ENCODE results near the gene SHPK.
"Not testable (repeated sequence)": the region's sequence is repeated elsewhere in the genome, so short reads cannot be mapped to it uniquely, and the experiment has no call there.

The SHPK gene

DNA sequence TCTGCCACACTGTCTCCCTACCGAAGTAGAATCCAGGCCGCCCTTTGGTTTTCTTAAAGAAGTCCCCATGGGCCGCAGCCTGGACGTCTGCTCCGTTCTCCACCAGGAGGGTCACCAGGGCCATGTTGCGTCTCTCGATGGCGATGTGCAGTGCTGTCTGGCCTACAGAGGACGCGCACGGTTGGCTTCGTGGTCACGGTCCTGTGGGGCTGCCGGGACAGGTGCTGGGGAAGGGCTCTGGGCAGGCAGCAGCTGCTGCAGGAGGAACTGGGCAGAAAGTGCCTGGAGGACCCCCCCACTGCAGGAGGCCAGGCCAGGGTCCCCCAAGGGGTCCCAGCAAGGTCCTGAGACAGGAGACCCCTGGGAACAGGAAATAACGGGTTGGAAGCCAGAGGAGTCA lies 45.8 kb downstream of the SHPK start:
- H3K4me3 ChIP-seq (ENCODE audit: low read length): no peak overlapping the region
- TF ChIP-seq CTCF (conservative IDR thresholded peaks at IDR 0.05; ENCODE audit: low read depth, low read length): no peak
- DNase-seq (ENCODE audit: low read depth): no peak

GRCh38 chr17:3589784-3590183 lies 46.3 kb downstream of the SHPK start:
- no peak for TF ChIP-seq CTCF (conservative IDR thresholded peaks at IDR 0.05; ENCODE audit: low read depth, low read length)
- no peak overlapping the region for H3K4me3 ChIP-seq (ENCODE audit: low read length)
- no peak for DNase-seq (ENCODE audit: low read depth)

DNA sequence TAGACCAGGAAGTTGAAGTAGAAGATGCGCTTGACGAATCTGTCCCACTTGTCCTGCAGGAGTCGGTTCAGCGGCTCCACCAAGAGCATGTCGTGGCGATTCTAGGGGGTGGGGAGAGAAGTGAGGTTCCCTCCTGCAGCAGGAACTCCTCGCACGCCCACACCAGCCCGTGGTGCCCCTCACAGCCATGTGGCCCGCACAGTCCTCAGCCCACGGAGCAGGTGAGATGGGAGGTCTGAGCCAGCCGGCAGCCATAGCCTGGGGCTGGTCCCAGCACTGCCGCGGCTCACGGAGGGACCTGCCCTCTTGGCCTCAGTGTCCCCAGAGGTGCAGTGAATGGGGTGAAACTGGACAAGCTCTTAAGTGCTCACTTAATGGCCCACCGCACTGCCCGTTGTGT lies 50.2 kb downstream of the SHPK start:
- no peak overlapping the region for H3K4me3 ChIP-seq (ENCODE audit: low read length)
- DNase-seq (ENCODE audit: low read depth): no peak
- TF ChIP-seq CTCF (conservative IDR thresholded peaks at IDR 0.05; ENCODE audit: low read depth, low read length): no peak

GRCh38 chr17:3583456-3583855 lies 52.6 kb downstream of the SHPK start:
- no peak for TF ChIP-seq CTCF (conservative IDR thresholded peaks at IDR 0.05; ENCODE audit: low read depth, low read length)
- no peak overlapping the region for H3K4me3 ChIP-seq (ENCODE audit: low read length)
- DNase-seq (ENCODE audit: low read depth): no peak

DNA sequence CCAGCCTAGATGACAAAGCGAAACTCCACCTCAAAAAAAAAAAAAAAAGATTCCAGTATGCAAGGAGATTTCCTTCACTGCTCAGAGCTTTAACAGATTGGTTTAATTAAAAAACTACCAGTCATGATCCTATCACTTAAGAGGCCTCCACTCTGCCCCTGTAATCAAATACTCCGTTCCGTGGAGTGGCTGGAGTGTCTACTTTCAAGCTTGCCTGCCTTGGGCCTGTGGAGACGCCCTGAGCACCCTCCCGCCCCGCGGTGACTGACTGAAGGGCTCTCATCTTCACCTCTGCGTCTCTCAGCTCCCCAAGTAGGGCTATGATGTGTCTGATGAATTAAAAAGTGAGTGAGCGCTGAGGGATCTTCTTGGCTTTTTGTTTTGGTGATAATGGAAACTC lies 53.1 kb downstream of the SHPK start:
- no peak for TF ChIP-seq CTCF (conservative IDR thresholded peaks at IDR 0.05; ENCODE audit: low read depth, low read length)
- H3K4me3 ChIP-seq (ENCODE audit: low read length): no peak overlapping the region
- DNase-seq (ENCODE audit: low read depth): no peak

GRCh38 chr17:3578667-3579066 lies 57.4 kb downstream of the SHPK start:
- not testable (repeated sequence) for H3K4me3 ChIP-seq (ENCODE audit: low read length); DNase-seq (ENCODE audit: low read depth)

DNA sequence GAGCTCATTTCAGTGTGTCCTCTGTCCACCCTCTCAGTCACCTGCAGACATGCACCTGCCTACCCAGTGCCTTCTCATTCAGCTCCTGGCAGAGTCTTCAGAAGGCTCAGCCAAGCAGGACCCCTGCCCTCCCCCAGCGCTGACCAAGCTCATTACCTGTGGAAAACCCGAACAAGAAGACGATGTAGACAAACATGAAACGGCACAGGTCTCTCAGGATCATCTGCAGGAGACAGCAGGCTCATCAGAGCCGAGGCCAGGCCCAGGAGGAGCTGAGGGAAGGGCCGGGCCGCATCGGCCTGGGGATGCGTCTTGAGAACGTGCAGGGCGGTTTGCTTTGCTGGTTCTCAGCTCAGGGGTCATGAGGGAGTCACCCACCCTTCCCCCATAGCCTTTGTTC lies 59.1 kb downstream of the SHPK start:
- DNase-seq (ENCODE audit: low read depth): no peak
- no peak for TF ChIP-seq CTCF (conservative IDR thresholded peaks at IDR 0.05; ENCODE audit: low read depth, low read length)
- H3K4me3 ChIP-seq (ENCODE audit: low read length): no peak overlapping the region

GRCh38 chr17:3575511-3575910 lies 60.5 kb downstream of the SHPK start:
- no peak for DNase-seq (ENCODE audit: low read depth)
- no peak overlapping the region for H3K4me3 ChIP-seq (ENCODE audit: low read length)
- TF ChIP-seq CTCF (conservative IDR thresholded peaks at IDR 0.05; ENCODE audit: low read depth, low read length): no peak
